Mammary epithelial cell (primary cell): Measurements from ENCODE around the gene DSN1.

Source experiments
- EZH2 ChIP-seq: IDR thresholded peaks from 2 replicates; pipeline ENCODE4 v1.6.1; 2012; ENCODE audit warnings: low read length, inconsistent platforms, borderline replicate concordance
- TF ChIP-seq, protein P1 (sequence below), 2 donors: IDR thresholded peaks in 1 of 2; conservative IDR thresholded peaks in 1 of 2; 2 replicates each; pipeline ENCODE4 v1.5.1; 2011 to 2012; ENCODE audit warnings: inconsistent platforms in 2 of 2, low read length in 2 of 2, mild to moderate bottlenecking in 2 of 2, control low read depth in 1 of 2, low read depth in 1 of 2; ENCODE audit not compliant: insufficient read depth in 1 of 2; ENCODE audit errors: extremely low read depth in 1 of 2

- TF ChIP-seq, protein P1, sequence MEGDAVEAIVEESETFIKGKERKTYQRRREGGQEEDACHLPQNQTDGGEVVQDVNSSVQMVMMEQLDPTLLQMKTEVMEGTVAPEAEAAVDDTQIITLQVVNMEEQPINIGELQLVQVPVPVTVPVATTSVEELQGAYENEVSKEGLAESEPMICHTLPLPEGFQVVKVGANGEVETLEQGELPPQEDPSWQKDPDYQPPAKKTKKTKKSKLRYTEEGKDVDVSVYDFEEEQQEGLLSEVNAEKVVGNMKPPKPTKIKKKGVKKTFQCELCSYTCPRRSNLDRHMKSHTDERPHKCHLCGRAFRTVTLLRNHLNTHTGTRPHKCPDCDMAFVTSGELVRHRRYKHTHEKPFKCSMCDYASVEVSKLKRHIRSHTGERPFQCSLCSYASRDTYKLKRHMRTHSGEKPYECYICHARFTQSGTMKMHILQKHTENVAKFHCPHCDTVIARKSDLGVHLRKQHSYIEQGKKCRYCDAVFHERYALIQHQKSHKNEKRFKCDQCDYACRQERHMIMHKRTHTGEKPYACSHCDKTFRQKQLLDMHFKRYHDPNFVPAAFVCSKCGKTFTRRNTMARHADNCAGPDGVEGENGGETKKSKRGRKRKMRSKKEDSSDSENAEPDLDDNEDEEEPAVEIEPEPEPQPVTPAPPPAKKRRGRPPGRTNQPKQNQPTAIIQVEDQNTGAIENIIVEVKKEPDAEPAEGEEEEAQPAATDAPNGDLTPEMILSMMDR (conservative IDR thresholded peaks at IDR 0.05 in 1 of 2, IDR thresholded peaks at IDR 0.05 in 1 of 2; ENCODE audit: extremely low read depth in 1 of 2, insufficient read depth in 1 of 2, low read depth in 1 of 2, low read length in 2 of 2), result no peak
- TF ChIP-seq EZH2, result no peak
Measured at GRCh38 chr20:36773107-36773596, 411 bp downstream of the DSN1 start.
